Skin of body (tissue), 2 donors: ENCODE results near the gene C1S. TPM values are rescaled to one million over a fixed set of nuclear protein-coding genes. Genes with fewer than 3 reads are reported as not detected.
A peak's percentile ranks its signal among the peaks of the same experiment; 100 is the strongest.
"Not testable (repeated sequence)": the region's sequence is repeated elsewhere in the genome, so short reads cannot be mapped to it uniquely, and the experiment has no call there.

Source experiments
- DNase-seq: peaks from one replicate; lab custom pipeline; 2025; lab: John Stamatoyannopoulos, UW
- total RNA-seq: library from RNA; depleted of rRNA; stranded (reverse); fragments of >200 nt; gene quantifications from one replicate; pipeline ENCODE4 v1.2.3, GENCODE V29; 2014

C1S gene
- total RNA-seq, 1 donor from 2014 or later = 99.0 TPM

DNA sequence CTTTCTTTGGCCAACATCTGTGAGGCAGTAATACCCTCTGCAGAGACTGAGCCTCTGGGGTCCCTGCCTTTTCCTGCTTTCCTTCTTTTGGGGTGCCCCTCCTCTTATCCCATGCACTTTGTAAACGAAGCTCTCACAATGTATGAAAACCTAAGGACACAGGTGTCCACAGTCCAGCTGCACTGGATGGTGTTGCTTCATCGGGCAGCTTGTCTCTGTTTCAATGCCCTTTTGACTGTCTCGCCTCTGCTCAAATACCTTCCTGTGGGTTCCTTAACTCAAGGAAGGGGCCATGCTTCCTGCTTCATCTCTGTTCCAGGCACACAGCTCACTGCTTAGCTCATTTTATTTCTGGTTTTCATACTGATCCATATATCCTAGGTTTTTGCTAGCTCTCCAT is 42.1 kb downstream of the C1S start:
- DNase-seq = no peak

GRCh38 chr12:7103837-7104584 is 43.5 kb downstream of the C1S start:
- DNase-seq = no peak

DNA sequence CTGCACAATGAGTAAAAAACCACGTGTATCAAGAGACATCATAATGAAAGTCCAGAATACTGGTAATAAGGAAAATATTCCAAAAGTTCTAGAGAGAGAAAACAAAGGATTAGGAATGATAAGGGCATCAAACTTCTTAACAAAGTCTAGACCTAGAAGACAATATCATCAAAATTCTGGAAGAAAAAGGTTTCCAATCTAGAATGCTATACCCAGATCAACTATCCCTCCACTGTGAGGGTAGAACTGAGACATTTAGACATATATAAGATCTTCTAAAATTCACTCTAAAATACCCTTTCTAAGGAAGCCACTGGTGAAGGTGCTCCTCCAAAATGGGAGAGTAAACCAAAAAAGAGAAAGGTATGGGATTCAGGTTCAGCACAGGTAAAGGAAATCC is 45.6 kb downstream of the C1S start:
- no peak for DNase-seq

DNA sequence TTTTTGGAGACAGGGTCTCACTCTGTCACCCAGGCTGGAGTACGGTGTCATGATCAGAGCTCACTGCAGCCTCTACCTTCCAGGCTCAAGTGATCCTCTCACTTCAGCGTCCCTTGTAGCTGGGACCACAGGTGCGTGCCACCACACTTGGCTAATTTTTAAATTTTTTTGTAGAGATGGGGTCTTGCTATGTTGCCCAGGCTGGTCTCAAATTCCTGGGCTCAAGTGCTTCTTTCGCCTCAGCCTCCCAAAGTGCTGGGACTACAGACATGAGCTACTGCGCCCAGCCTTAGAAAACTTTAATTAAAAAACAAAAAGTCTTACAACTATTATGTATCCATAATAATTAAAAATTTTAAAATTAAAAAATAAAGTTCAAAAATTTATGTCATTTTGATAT is 46.7 kb downstream of the C1S start:
- not testable (repeated sequence) for DNase-seq

- DNase-seq = no peak
Measured at GRCh38 chr12:7107636-7108002, 47.1 kb downstream of the C1S start.

- DNase-seq = peak; percentile 55
Measured at GRCh38 chr12:7108003-7108795, 47.7 kb downstream of the C1S start.

- peak; percentile 89 for DNase-seq
Measured at GRCh38 chr12:7108796-7109571, 48.5 kb downstream of the C1S start, which contains the start of gene C1RL. TSS of gene C1RL (minus strand) at chr12:7109214. CDS start at chr12:7109180, 34 bp downstream.

DNA sequence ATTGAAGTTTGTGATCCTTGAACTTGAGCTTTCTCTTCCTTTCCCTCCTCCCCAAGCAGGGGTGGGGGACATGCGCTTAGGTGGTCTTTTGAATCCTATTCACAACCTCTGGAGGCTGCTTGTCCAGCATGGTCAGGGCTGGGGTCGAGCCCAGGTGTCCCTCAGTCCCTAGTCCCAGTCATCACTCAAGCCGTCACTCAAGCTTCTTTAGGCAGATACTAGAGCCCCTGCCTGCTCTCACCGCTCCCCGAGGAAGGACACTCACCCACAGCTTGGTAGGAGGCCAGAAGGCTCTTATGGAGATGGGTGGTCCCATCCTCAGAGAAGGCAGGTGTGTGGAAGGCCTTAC is 49.0 kb downstream of the C1S start:
- DNase-seq = no peak

GRCh38 chr12:7110661-7111060 is 50.1 kb downstream of the C1S start:
- DNase-seq = no peak

DNA sequence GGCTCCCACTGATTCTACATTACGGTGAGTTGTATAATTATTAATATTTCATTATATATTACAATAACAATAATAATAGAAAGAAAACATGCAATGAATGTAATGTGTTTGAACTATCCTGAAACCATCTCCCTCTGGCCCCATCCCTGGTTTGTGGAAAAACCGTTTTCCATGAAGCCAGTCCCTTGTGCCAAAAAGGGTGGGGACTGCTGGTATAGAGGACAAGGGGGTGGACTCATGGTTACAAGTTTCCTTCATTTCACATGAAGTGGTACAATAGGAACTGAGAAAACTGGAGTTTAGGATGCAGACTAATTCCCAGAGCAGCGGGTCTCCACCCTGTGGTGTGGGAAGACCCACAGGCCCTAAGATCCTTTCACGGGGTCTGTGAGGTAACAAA is 51.5 kb downstream of the C1S start:
- DNase-seq = no peak

DNA sequence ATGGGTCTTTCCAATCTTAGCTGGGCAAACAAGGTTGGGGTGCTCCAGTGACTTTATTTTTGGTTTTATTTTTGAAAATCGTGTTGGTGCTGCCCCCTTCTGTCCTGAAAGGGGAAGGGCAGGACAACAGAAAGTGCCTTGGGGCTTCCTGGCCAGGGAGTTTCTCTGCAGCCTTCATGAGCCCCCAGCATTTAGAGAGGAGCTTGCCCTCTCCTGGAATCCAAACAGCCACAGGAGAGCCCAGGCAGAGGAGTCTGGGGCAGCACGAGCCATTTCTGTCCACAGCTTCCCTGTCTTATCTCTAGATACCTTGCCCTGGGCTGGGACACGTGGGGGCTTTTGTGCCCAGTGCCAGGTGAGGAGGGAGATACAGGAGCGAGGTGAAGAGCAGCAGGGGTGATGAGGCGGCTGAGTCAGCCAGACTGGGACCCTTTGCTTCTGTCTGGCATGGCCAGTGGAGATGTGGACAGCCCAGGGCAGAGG is 52.9 kb downstream of the C1S start:
- no peak for DNase-seq

DNA sequence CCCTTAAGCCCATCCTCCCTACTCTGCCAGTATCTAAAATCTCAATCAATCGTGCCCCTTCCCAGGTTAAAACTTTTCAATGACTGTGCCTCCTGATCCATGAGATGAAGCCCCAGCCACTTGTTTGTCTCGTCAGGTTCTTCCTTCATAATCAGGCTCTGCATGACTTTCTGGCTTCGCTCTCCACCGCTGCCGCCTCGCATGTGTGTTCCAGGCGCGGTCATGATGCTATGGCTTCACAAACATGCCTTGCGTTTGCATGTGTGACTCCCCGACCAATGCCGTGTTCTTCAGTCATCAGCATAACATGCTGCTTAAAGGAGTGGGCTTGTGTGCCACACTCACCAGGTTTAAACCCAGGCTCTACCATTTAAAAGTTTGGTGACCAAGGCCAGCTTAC is 53.5 kb downstream of the C1S start:
- DNase-seq = no peak

DNA sequence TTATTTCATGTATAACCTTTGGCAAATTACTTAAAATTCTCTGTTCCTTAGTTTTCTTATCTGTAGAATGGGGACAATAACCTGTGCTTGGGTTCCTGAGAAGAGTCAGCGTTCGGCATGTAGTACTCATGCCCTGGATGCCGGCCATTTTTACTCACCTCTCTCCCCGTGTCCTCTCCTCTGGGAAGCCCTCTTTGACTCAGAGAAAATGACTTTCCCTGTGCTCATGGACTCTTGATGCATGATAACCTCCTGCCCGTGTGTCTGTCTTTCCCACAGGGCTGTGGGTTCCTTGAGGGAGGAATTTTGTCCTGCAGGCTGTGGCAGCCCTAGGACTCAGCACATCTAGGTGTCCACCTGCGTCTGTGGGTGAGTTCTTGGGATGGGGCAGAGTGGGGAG is 54.3 kb downstream of the C1S start:
- DNase-seq = no peak

- no peak for DNase-seq
Measured at GRCh38 chr12:7116196-7116595, 55.7 kb downstream of the C1S start.

- no peak for DNase-seq
Measured at GRCh38 chr12:7116916-7117315, 56.4 kb downstream of the C1S start.

- DNase-seq = no peak
Measured at GRCh38 chr12:7117670-7118069, 57.2 kb downstream of the C1S start.

DNA sequence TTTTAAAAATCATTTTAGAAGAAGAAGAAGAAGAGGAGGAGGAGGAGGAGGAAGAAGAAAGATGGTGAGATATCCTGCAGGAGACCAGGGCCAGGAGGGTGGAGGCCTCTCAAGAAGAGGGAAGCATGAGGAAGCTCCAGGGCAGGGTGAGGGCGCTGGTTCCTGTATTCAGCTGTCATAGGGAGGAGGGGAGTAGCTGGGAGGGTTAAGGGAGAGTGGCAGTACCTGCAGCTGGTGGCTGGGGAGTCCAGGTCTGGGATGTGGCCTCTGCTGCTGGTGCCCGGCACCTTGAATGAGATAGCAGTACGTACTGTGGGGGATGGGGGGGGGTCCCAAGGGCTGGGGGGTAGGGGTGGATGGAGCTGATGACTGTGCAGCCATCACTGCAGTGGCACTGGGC is 58.4 kb downstream of the C1S start:
- DNase-seq = no peak

GRCh38 chr12:7120166-7120565 is 59.6 kb downstream of the C1S start:
- DNase-seq = no peak
